GM23338 (cell line): ENCODE measurements around the gene RAB22A. TPM values are rescaled to one million over a fixed set of nuclear protein-coding genes. Genes with fewer than 3 reads are reported as not detected.

Source experiments
- ATAC-seq: fragments of 200-7000 bp; cut with Tn5 transposase; 3 replicates; pipeline ENCODE4 v1.9.1; 2020
- DNase-seq: peaks from one replicate; pipeline ENCODE4 v3.0.0-alpha.2; 2015; ENCODE audit warnings: low spot score
- H2AFZ ChIP-seq: fragments of 200-600 bp; sonication (generic); 2 replicates; pipeline ENCODE4 v1.8.0; 2016; ENCODE audit warnings: antibody characterized with exemption, mild to moderate bottlenecking, moderate library complexity
- H3F3A ChIP-seq: fragments of 200-600 bp; sonication (generic); replicated peaks from 2 replicates; pipeline ENCODE4 v1.8.0; 2017; ENCODE audit warnings: antibody characterized with exemption, mixed run types, low read depth
- H3K27ac ChIP-seq: fragments of 200-600 bp; sonication (generic); 2 replicates; pipeline ENCODE4 v1.6.1; 2016; ENCODE audit warnings: low read depth
- H3K27me3 ChIP-seq: fragments of 200-600 bp; sonication (generic); 2 replicates; pipeline ENCODE4 v1.8.0; 2016; ENCODE audit warnings: mild to moderate bottlenecking, mixed run types, moderate library complexity; ENCODE audit not compliant: insufficient read depth
- H3K36me3 ChIP-seq: fragments of 200-600 bp; sonication (generic); 2 replicates; pipeline ENCODE4 v1.8.0; 2016; ENCODE audit warnings: mild to moderate bottlenecking; ENCODE audit not compliant: insufficient read depth
- H3K4me1 ChIP-seq: fragments of 200-600 bp; sonication (generic); 2 replicates; pipeline ENCODE4 v1.8.0; 2016; ENCODE audit warnings: mild to moderate bottlenecking, moderate library complexity; ENCODE audit not compliant: insufficient read depth
- H3K4me2 ChIP-seq: fragments of 200-600 bp; sonication (generic); 2 replicates; pipeline ENCODE4 v1.7.1; 2017; ENCODE audit warnings: mixed run types
- H3K4me3 ChIP-seq: fragments of 200-600 bp; sonication (generic); 2 replicates; pipeline ENCODE4 v1.6.1; 2016; ENCODE audit warnings: mixed run types
- H3K79me2 ChIP-seq: fragments of 200-600 bp; sonication (generic); replicated peaks from 2 replicates; pipeline ENCODE4 v1.8.0; 2017; ENCODE audit warnings: mild to moderate bottlenecking; ENCODE audit not compliant: insufficient read depth
- H3K9me2 ChIP-seq: fragments of 200-600 bp; sonication (generic); 2 replicates; pipeline ENCODE4 v1.8.0; 2017; ENCODE audit not compliant: insufficient read depth
- H4K20me1 ChIP-seq: fragments of 200-600 bp; sonication (generic); replicated peaks from 2 replicates; pipeline ENCODE4 v1.8.0; 2017; ENCODE audit warnings: mild to moderate bottlenecking; ENCODE audit not compliant: insufficient read depth
- H3K27ac Mint-ChIP-seq: 2 replicates; pipeline ENCODE4 v1.8.0; 2020; ENCODE audit warnings: inconsistent platforms, mild to moderate bottlenecking, moderate library complexity, mixed read lengths
- H3K27me3 Mint-ChIP-seq: 3 replicates; pipeline ENCODE4 v1.8.0; 2022; ENCODE audit warnings: low read depth, mild to moderate bottlenecking, moderate library complexity, mixed read lengths, inconsistent platforms; ENCODE audit not compliant: insufficient read depth, poor library complexity
- H3K36me3 Mint-ChIP-seq: 3 replicates; pipeline ENCODE4 v1.8.0; 2021; ENCODE audit warnings: low read depth, mild to moderate bottlenecking, inconsistent platforms, moderate library complexity, mixed read lengths
- H3K4me1 Mint-ChIP-seq: 3 replicates; pipeline ENCODE4 v1.8.0; 2020; ENCODE audit warnings: mild to moderate bottlenecking, inconsistent platforms, mixed read lengths
- H3K4me3 Mint-ChIP-seq: 3 replicates; pipeline ENCODE4 v1.8.0; 2021; ENCODE audit warnings: moderate library complexity, mild to moderate bottlenecking, inconsistent platforms, mixed read lengths
- H3K9me3 Mint-ChIP-seq: 3 replicates; pipeline ENCODE4 v1.8.0; 2020; ENCODE audit warnings: moderate library complexity, mild to moderate bottlenecking, inconsistent platforms, mixed read lengths
- CREB1 ChIP-seq: fragments of 250-450 bp; sonication (Bioruptor Pico); IDR thresholded peaks from 2 replicates; pipeline ENCODE4 v1.5.0; 2020; ENCODE audit warnings: low read depth, mild to moderate bottlenecking, moderate library complexity
- EZH2 ChIP-seq: fragments of 200-600 bp; sonication (generic); IDR thresholded peaks from one replicate; pipeline ENCODE4 v1.8.0; 2017; ENCODE audit warnings: antibody characterized with exemption, mild to moderate bottlenecking, low read depth; ENCODE audit not compliant: unreplicated experiment
- EZH2phosphoT487 ChIP-seq: fragments of 200-600 bp; sonication (generic); IDR thresholded peaks from one replicate; pipeline ENCODE4 v1.8.1; 2018; ENCODE audit warnings: antibody characterized with exemption; ENCODE audit not compliant: unreplicated experiment
- JUNB ChIP-seq: IDR thresholded peaks from one replicate; pipeline ENCODE4 v1.6.1; 2016; ENCODE audit warnings: antibody characterized with exemption; ENCODE audit not compliant: unreplicated experiment
- NANOG ChIP-seq: IDR thresholded peaks from 2 replicates; pipeline ENCODE4 v1.6.1; 2016; ENCODE audit warnings: antibody characterized with exemption, borderline replicate concordance
- POLR2AphosphoS5 ChIP-seq: IDR thresholded peaks from 2 replicates; pipeline ENCODE4 v1.6.1; 2016; ENCODE audit warnings: antibody characterized with exemption, low read depth
- STAT1 ChIP-seq: IDR thresholded peaks from one replicate; pipeline ENCODE4 v1.6.1; 2016; ENCODE audit warnings: antibody characterized with exemption; ENCODE audit not compliant: unreplicated experiment
- ZNF114 ChIP-seq: fragments of 250-450 bp; sonication (Bioruptor Pico); IDR thresholded peaks from 2 replicates; pipeline ENCODE4 v1.5.0; 2020; ENCODE audit warnings: mild to moderate bottlenecking, moderate library complexity
- ZNF331 ChIP-seq: fragments of 250-450 bp; sonication (Bioruptor Pico); IDR thresholded peaks from 2 replicates; pipeline ENCODE4 v1.5.0; 2020; ENCODE audit warnings: low read depth, mild to moderate bottlenecking, moderate library complexity
- polyA plus RNA-seq: library from polyadenylated mRNA; unstranded; fragments of >200 nt; fragmentation: Nextera tagmentation; extraction: Ambion mirVana; gene quantifications from 2 replicates; pipeline ENCODE4 v1.2.1, GENCODE V29; 2016
- total RNA-seq: library from RNA; depleted of rRNA; stranded (reverse); fragments of >200 nt; shearing (Covaris generic); gene quantifications from 2 replicates; pipeline ENCODE4 v1.2.3, GENCODE V29; 2014
- TF ChIP-seq, protein P1 (sequence below): fragments of 250-450 bp; sonication (Bioruptor Pico); IDR thresholded peaks from 2 replicates; pipeline ENCODE4 v1.5.0; 2020; ENCODE audit warnings: mild to moderate bottlenecking, moderate library complexity
- TF ChIP-seq, protein P2 (sequence below): IDR thresholded peaks from 2 replicates; pipeline ENCODE4 v1.6.1; 2016; ENCODE audit warnings: antibody characterized with exemption
- TF ChIP-seq, protein P3 (sequence below), 2 experiments: fragments of 200-600 bp in 1 of 2; sonication (generic) in 1 of 2; conservative IDR thresholded peaks; 2 replicates each; pipeline versions ENCODE4 v1.5.1 to v1.6.1; 2016 to 2017; ENCODE audit warnings: antibody characterized with exemption in 2 of 2, low read depth in 2 of 2, mild to moderate bottlenecking in 2 of 2, moderate library complexity in 1 of 2
- TF ChIP-seq, protein P4 (sequence below): IDR thresholded peaks from one replicate; pipeline ENCODE4 v1.6.1; 2018; ENCODE audit warnings: antibody characterized with exemption; ENCODE audit not compliant: unreplicated experiment

RAB22A gene
- total and polyA plus RNA-seq, 2 experiments from 2014 or later, result 3.3 to 6.8 TPM

DNA sequence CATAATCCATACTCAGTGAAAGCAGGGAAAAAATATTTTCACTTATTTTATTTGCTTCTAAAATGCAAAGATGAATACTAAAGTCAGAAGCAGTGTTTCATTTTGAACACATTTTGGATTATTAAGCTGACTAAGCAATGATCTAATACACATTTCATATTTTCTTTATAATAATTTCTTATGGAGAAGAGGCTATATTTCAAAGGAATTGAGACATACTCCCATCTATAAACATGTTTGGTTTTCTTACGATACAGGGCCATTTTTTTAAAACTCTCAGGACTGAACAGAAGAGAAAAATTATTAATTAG lies 52.6 kb downstream of the RAB22A start:
- DNase-seq (no peak), ATAC-seq (no peak)
- Mint-ChIP-seq H3K27ac (no peak overlapping the region), H3K9me3 (no peaks in the 10 kb centered on the region), H3K4me1 (peaks cover 7% of the 10 kb centered on the region), H3K4me3 (no peak overlapping the region), H3K36me3 (peaks cover 8% of the 10 kb centered on the region; the same call in 1 of the 3 replicates), H3K27me3 (peaks cover 2% of the 10 kb centered on the region)
- Histone ChIP-seq H3K4me1 (peaks cover 3% of the 10 kb centered on the region; the same call in 1 of the 2 replicates), H3K36me3 (0 out of 2 replicates have a peak, but pooled peaks cover 3% of the 10 kb centered on the region), H3K27ac (no peak overlapping the region), H3F3A (no peaks in the 10 kb centered on the region), H3K27me3 (no peaks in the 10 kb centered on the region), H4K20me1 (no peaks in the 10 kb centered on the region), H3K79me2 (no peaks in the 10 kb centered on the region), H3K4me2 (no peak overlapping the region), H2AFZ (no peak overlapping the region), H3K4me3 (no peak overlapping the region), H3K9me2 (no peaks in the 10 kb centered on the region)
- TF ChIP-seq, protein P1, sequence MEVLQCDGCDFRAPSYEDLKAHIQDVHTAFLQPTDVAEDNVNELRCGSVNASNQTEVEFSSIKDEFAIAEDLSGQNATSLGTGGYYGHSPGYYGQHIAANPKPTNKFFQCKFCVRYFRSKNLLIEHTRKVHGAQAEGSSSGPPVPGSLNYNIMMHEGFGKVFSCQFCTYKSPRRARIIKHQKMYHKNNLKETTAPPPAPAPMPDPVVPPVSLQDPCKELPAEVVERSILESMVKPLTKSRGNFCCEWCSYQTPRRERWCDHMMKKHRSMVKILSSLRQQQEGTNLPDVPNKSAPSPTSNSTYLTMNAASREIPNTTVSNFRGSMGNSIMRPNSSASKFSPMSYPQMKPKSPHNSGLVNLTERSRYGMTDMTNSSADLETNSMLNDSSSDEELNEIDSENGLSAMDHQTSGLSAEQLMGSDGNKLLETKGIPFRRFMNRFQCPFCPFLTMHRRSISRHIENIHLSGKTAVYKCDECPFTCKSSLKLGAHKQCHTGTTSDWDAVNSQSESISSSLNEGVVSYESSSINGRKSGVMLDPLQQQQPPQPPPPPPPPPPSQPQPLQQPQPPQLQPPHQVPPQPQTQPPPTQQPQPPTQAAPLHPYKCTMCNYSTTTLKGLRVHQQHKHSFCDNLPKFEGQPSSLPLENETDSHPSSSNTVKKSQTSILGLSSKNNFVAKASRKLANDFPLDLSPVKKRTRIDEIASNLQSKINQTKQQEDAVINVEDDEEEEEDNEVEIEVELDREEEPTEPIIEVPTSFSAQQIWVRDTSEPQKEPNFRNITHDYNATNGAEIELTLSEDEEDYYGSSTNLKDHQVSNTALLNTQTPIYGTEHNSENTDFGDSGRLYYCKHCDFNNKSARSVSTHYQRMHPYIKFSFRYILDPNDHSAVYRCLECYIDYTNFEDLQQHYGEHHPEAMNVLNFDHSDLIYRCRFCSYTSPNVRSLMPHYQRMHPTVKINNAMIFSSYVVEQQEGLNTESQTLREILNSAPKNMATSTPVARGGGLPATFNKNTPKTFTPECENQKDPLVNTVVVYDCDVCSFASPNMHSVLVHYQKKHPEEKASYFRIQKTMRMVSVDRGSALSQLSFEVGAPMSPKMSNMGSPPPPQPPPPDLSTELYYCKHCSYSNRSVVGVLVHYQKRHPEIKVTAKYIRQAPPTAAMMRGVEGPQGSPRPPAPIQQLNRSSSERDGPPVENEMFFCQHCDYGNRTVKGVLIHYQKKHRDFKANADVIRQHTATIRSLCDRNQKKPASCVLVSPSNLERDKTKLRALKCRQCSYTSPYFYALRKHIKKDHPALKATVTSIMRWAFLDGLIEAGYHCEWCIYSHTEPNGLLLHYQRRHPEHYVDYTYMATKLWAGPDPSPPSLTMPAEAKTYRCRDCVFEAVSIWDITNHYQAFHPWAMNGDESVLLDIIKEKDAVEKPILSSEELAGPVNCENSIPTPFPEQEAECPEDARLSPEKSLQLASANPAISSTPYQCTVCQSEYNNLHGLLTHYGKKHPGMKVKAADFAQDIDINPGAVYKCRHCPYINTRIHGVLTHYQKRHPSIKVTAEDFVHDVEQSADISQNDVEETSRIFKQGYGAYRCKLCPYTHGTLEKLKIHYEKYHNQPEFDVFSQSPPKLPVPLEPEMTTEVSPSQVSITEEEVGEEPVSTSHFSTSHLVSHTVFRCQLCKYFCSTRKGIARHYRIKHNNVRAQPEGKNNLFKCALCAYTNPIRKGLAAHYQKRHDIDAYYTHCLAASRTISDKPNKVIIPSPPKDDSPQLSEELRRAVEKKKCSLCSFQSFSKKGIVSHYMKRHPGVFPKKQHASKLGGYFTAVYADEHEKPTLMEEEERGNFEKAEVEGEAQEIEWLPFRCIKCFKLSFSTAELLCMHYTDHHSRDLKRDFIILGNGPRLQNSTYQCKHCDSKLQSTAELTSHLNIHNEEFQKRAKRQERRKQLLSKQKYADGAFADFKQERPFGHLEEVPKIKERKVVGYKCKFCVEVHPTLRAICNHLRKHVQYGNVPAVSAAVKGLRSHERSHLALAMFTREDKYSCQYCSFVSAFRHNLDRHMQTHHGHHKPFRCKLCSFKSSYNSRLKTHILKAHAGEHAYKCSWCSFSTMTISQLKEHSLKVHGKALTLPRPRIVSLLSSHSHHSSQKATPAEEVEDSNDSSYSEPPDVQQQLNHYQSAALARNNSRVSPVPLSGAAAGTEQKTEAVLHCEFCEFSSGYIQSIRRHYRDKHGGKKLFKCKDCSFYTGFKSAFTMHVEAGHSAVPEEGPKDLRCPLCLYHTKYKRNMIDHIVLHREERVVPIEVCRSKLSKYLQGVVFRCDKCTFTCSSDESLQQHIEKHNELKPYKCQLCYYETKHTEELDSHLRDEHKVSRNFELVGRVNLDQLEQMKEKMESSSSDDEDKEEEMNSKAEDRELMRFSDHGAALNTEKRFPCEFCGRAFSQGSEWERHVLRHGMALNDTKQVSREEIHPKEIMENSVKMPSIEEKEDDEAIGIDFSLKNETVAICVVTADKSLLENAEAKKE (CRISPR knock-in tag), result no peak
- no peak for TF ChIP-seq ZNF331 (CRISPR knock-in tag)
- TF ChIP-seq, protein P2, sequence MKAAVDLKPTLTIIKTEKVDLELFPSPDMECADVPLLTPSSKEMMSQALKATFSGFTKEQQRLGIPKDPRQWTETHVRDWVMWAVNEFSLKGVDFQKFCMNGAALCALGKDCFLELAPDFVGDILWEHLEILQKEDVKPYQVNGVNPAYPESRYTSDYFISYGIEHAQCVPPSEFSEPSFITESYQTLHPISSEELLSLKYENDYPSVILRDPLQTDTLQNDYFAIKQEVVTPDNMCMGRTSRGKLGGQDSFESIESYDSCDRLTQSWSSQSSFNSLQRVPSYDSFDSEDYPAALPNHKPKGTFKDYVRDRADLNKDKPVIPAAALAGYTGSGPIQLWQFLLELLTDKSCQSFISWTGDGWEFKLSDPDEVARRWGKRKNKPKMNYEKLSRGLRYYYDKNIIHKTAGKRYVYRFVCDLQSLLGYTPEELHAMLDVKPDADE, result no peak
- TF ChIP-seq NANOG, result no peak
- TF ChIP-seq POLR2AphosphoS5, result no peak
- no peak for TF ChIP-seq STAT1
- TF ChIP-seq ZNF114 (CRISPR knock-in tag), result no peak
- no peak for TF ChIP-seq JUNB
- TF ChIP-seq, protein P3, sequence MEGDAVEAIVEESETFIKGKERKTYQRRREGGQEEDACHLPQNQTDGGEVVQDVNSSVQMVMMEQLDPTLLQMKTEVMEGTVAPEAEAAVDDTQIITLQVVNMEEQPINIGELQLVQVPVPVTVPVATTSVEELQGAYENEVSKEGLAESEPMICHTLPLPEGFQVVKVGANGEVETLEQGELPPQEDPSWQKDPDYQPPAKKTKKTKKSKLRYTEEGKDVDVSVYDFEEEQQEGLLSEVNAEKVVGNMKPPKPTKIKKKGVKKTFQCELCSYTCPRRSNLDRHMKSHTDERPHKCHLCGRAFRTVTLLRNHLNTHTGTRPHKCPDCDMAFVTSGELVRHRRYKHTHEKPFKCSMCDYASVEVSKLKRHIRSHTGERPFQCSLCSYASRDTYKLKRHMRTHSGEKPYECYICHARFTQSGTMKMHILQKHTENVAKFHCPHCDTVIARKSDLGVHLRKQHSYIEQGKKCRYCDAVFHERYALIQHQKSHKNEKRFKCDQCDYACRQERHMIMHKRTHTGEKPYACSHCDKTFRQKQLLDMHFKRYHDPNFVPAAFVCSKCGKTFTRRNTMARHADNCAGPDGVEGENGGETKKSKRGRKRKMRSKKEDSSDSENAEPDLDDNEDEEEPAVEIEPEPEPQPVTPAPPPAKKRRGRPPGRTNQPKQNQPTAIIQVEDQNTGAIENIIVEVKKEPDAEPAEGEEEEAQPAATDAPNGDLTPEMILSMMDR (conservative IDR thresholded peaks at IDR 0.05; ENCODE audit: low read depth in 2 of 2), result no peak
- TF ChIP-seq, protein P4, sequence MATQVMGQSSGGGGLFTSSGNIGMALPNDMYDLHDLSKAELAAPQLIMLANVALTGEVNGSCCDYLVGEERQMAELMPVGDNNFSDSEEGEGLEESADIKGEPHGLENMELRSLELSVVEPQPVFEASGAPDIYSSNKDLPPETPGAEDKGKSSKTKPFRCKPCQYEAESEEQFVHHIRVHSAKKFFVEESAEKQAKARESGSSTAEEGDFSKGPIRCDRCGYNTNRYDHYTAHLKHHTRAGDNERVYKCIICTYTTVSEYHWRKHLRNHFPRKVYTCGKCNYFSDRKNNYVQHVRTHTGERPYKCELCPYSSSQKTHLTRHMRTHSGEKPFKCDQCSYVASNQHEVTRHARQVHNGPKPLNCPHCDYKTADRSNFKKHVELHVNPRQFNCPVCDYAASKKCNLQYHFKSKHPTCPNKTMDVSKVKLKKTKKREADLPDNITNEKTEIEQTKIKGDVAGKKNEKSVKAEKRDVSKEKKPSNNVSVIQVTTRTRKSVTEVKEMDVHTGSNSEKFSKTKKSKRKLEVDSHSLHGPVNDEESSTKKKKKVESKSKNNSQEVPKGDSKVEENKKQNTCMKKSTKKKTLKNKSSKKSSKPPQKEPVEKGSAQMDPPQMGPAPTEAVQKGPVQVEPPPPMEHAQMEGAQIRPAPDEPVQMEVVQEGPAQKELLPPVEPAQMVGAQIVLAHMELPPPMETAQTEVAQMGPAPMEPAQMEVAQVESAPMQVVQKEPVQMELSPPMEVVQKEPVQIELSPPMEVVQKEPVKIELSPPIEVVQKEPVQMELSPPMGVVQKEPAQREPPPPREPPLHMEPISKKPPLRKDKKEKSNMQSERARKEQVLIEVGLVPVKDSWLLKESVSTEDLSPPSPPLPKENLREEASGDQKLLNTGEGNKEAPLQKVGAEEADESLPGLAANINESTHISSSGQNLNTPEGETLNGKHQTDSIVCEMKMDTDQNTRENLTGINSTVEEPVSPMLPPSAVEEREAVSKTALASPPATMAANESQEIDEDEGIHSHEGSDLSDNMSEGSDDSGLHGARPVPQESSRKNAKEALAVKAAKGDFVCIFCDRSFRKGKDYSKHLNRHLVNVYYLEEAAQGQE, result no peak
- TF ChIP-seq CREB1 (CRISPR knock-in tag), result no peak
- TF ChIP-seq EZH2, result no peak
- TF ChIP-seq EZH2phosphoT487, result no peak
